Karpas-422 (cell line): ENCODE data around the gene SOHLH1. TPM values are rescaled to one million over a fixed set of nuclear protein-coding genes. Genes with fewer than 3 reads are reported as not detected.

Source experiments
- DNase-seq: peaks from one replicate; pipeline ENCODE4 v3.0.0-alpha.2; 2015
- H2AFZ ChIP-seq: fragments of 200-600 bp; sonication (generic); 2 replicates; pipeline ENCODE4 v1.6.1; 2014; ENCODE audit warnings: antibody characterized with exemption, low read length, mixed read lengths
- H3K27ac ChIP-seq: fragments of 200-600 bp; sonication (generic); 2 replicates; pipeline ENCODE4 v1.5.1; 2014; ENCODE audit warnings: mild to moderate bottlenecking, low read length, moderate library complexity
- H3K27me3 ChIP-seq: fragments of 200-600 bp; sonication (generic); 2 replicates; pipeline ENCODE4 v1.6.1; 2014; ENCODE audit warnings: low read length, mixed read lengths
- H3K36me3 ChIP-seq: fragments of 200-600 bp; sonication (generic); 2 replicates; pipeline ENCODE4 v1.6.1; 2014; ENCODE audit warnings: low read length, mixed read lengths; ENCODE audit not compliant: insufficient read depth
- H3K4me1 ChIP-seq: fragments of 200-600 bp; sonication (generic); 2 replicates; pipeline ENCODE4 v1.6.1; 2014; ENCODE audit warnings: mild to moderate bottlenecking, low read length, mixed read lengths
- H3K4me2 ChIP-seq: fragments of 200-600 bp; sonication (generic); 2 replicates; pipeline ENCODE4 v1.6.1; 2014; ENCODE audit warnings: low read length, low read depth, mild to moderate bottlenecking; ENCODE audit not compliant: poor library complexity, severe bottlenecking
- H3K4me3 ChIP-seq: fragments of 200-600 bp; sonication (generic); 2 replicates; pipeline ENCODE4 v1.5.1; 2014; ENCODE audit warnings: mild to moderate bottlenecking, antibody characterized with exemption, low read length, mixed read lengths
- H3K79me2 ChIP-seq: fragments of 200-600 bp; sonication (generic); 2 replicates; pipeline ENCODE4 v1.6.1; 2014; ENCODE audit warnings: mild to moderate bottlenecking, low read length, mixed read lengths
- H3K9ac ChIP-seq: fragments of 200-600 bp; sonication (generic); 2 replicates; pipeline ENCODE4 v1.6.0; 2014; ENCODE audit warnings: low read length
- H3K9me2 ChIP-seq: fragments of 200-600 bp; sonication (generic), shearing (Covaris generic); replicated peaks from 2 replicates; pipeline ENCODE4 v1.6.0; 2014; ENCODE audit warnings: mild to moderate bottlenecking, low read length, moderate library complexity; ENCODE audit not compliant: insufficient read depth
- H3K9me3 ChIP-seq: fragments of 300-700, 200-600 bp; sonication (generic); 2 replicates; pipeline ENCODE4 v1.6.1; 2014; ENCODE audit warnings: low read length, mixed read lengths
- H4K20me1 ChIP-seq: fragments of 200-600 bp; sonication (generic); 2 replicates; pipeline ENCODE4 v1.6.1; 2014; ENCODE audit warnings: mild to moderate bottlenecking, antibody characterized with exemption, low read length, low read depth; ENCODE audit not compliant: insufficient read depth
- total RNA-seq: library from RNA; depleted of rRNA; stranded (reverse); fragments of >200 nt; shearing (Covaris generic); gene quantifications from 2 replicates; pipeline ENCODE4 v1.2.3, GENCODE V29; 2014; ENCODE audit warnings: low replicate concordance

Gene SOHLH1
- total RNA-seq, 1 experiment from 2014 or later = not detected

GRCh38 chr9:135704483-135704882, 5.2 kb upstream of the SOHLH1 start:
- H4K20me1 ChIP-seq = no peaks in the 10 kb centered on the region
- no peak overlapping the region for H3K4me2 ChIP-seq
- DNase-seq = no peak
- H3K9me2 ChIP-seq = no peaks in the 10 kb centered on the region
- no peaks in the 10 kb centered on the region for H3K27me3 ChIP-seq
- H3K9me3 ChIP-seq = no peaks in the 10 kb centered on the region
- no peaks in the 10 kb centered on the region for H3K36me3 ChIP-seq
- no peaks in the 10 kb centered on the region for H3K79me2 ChIP-seq
- H3K27ac ChIP-seq = no peak overlapping the region
- H3K4me3 ChIP-seq = no peak overlapping the region
- H2AFZ ChIP-seq = no peak overlapping the region
- H3K9ac ChIP-seq = no peak overlapping the region
- no peaks in the 10 kb centered on the region for H3K4me1 ChIP-seq

GRCh38 chr9:135703726-135704125, 4.4 kb upstream of the SOHLH1 start:
- Histone ChIP-seq H3K27me3 (no peaks in the 10 kb centered on the region), H3K9ac (no peak overlapping the region), H3K4me2 (no peak overlapping the region), H4K20me1 (no peaks in the 10 kb centered on the region), H3K9me2 (no peaks in the 10 kb centered on the region), H3K36me3 (no peaks in the 10 kb centered on the region), H3K4me3 (no peak overlapping the region), H3K79me2 (no peaks in the 10 kb centered on the region), H2AFZ (no peak overlapping the region), H3K27ac (no peak overlapping the region), H3K9me3 (no peaks in the 10 kb centered on the region), H3K4me1 (no peaks in the 10 kb centered on the region)
- DNase-seq = no peak

- no peak within 1 kb of the TSS for H2AFZ ChIP-seq
- DNase-seq = peak; percentile 77
- H3K9ac ChIP-seq = no peak within 1 kb of the TSS
Observed at GRCh38 chr9:135701959-135702721, 2.9 kb upstream of the SOHLH1 start, which contains the start of gene KCNT1. Gene KCNT1, plus strand, starts transcription at chr9:135702185. Its CDS starts 74 bp downstream, at chr9:135702259.

GRCh38 chr9:135701067-135701958, 2.0 kb upstream of the SOHLH1 start:
- no peak overlapping the region for H3K27ac ChIP-seq
- H3K27me3 ChIP-seq = no peaks in the 10 kb centered on the region
- no peaks in the 10 kb centered on the region for H3K36me3 ChIP-seq
- no peak overlapping the region for H2AFZ ChIP-seq
- H3K79me2 ChIP-seq = no peaks in the 10 kb centered on the region
- no peak for DNase-seq
- no peak overlapping the region for H3K9ac ChIP-seq
- no peaks in the 10 kb centered on the region for H3K9me2 ChIP-seq
- H3K9me3 ChIP-seq = no peaks in the 10 kb centered on the region
- no peak overlapping the region for H3K4me2 ChIP-seq
- H3K4me1 ChIP-seq = no peaks in the 10 kb centered on the region
- H4K20me1 ChIP-seq = no peaks in the 10 kb centered on the region
- no peak overlapping the region for H3K4me3 ChIP-seq

More at GRCh38 chr9:135701959-135702721, 2.9 kb upstream of the SOHLH1 start, which contains the start of gene KCNT1:
- Histone ChIP-seq H3K27me3 (no peaks in the 10 kb centered on the region), H3K4me1 (no peaks in the 10 kb centered on the region), H4K20me1 (no peaks in the 10 kb centered on the region), H3K79me2 (no peaks in the 10 kb centered on the region), H3K9me2 (no peaks in the 10 kb centered on the region), H3K27ac (no peak within 1 kb of the TSS), H3K4me3 (no peak within 1 kb of the TSS), H3K36me3 (no peaks in the 10 kb centered on the region), H3K9me3 (no peaks in the 10 kb centered on the region), H3K4me2 (no peak within 1 kb of the TSS)

GRCh38 chr9:135700525-135700924, 1.2 kb upstream of the SOHLH1 start:
- H3K27me3 ChIP-seq = no peaks in the 10 kb centered on the region
- no peaks in the 10 kb centered on the region for H3K9me2 ChIP-seq

GRCh38 chr9:135698767-135699166, 514 bp downstream of the SOHLH1 start:
- H2AFZ ChIP-seq = no peak overlapping the region
- DNase-seq = no peak
- H3K4me2 ChIP-seq = no peak overlapping the region
- H3K36me3 ChIP-seq = no peaks in the 10 kb centered on the region
- H3K9me3 ChIP-seq = no peaks in the 10 kb centered on the region
- no peaks in the 10 kb centered on the region for H4K20me1 ChIP-seq
- H3K79me2 ChIP-seq = no peaks in the 10 kb centered on the region
- no peak overlapping the region for H3K4me3 ChIP-seq
- H3K27ac ChIP-seq = no peak overlapping the region
- no peaks in the 10 kb centered on the region for H3K9me2 ChIP-seq
- no peaks in the 10 kb centered on the region for H3K4me1 ChIP-seq
- H3K27me3 ChIP-seq = no peaks in the 10 kb centered on the region
- H3K9ac ChIP-seq = no peak overlapping the region

More at GRCh38 chr9:135700525-135700924, 1.2 kb upstream of the SOHLH1 start:
- no peaks in the 10 kb centered on the region for H3K9me3 ChIP-seq
- H3K4me2 ChIP-seq = no peak overlapping the region
- no peaks in the 10 kb centered on the region for H3K4me1 ChIP-seq
- no peaks in the 10 kb centered on the region for H3K36me3 ChIP-seq
- H3K27ac ChIP-seq = no peak overlapping the region
- no peak overlapping the region for H3K4me3 ChIP-seq
- H3K79me2 ChIP-seq = no peaks in the 10 kb centered on the region
- no peak overlapping the region for H2AFZ ChIP-seq
- no peaks in the 10 kb centered on the region for H4K20me1 ChIP-seq
- H3K9ac ChIP-seq = no peak overlapping the region
- no peak for DNase-seq

GRCh38 chr9:135698236-135698635, 1.0 kb downstream of the SOHLH1 start:
- Histone ChIP-seq H3K4me1 (no peaks in the 10 kb centered on the region), H3K9me2 (no peaks in the 10 kb centered on the region), H3K4me2 (no peak overlapping the region), H3K36me3 (no peaks in the 10 kb centered on the region), H3K27me3 (no peaks in the 10 kb centered on the region), H3K4me3 (no peak overlapping the region), H3K9me3 (no peaks in the 10 kb centered on the region), H3K27ac (no peak overlapping the region), H4K20me1 (no peaks in the 10 kb centered on the region), H3K79me2 (no peaks in the 10 kb centered on the region), H2AFZ (no peak overlapping the region), H3K9ac (no peak overlapping the region)
- DNase-seq = no peak

GRCh38 chr9:135697226-135697625, 2.1 kb downstream of the SOHLH1 start:
- H3K4me3 ChIP-seq = no peak overlapping the region

More at GRCh38 chr9:135697226-135697625, 2.1 kb downstream of the SOHLH1 start:
- Histone ChIP-seq H3K27ac (no peak overlapping the region), H4K20me1 (no peaks in the 10 kb centered on the region), H2AFZ (no peak overlapping the region), H3K9ac (no peak overlapping the region), H3K27me3 (no peaks in the 10 kb centered on the region), H3K36me3 (no peaks in the 10 kb centered on the region), H3K4me1 (no peaks in the 10 kb centered on the region), H3K79me2 (no peaks in the 10 kb centered on the region), H3K4me2 (no peak overlapping the region), H3K9me3 (no peaks in the 10 kb centered on the region), H3K9me2 (no peaks in the 10 kb centered on the region)
- no peak for DNase-seq
